Measurements from ENCODE around the gene TMEM98. TPM values are rescaled to one million over a fixed set of nuclear protein-coding genes. Genes with fewer than 3 reads are reported as not detected.
A peak's percentile ranks its signal among the peaks of the same experiment; 100 is the strongest.

Gene TMEM98
- total and polyA plus RNA-seq, 9 of the 15 experiments (the other 6 are each of a cell fraction or from before 2014, with no cell fraction given) = 33.5 to 164 (median 84.7) TPM

- no peaks in the 10 kb centered on the region for H3K36me3 ChIP-seq (ENCODE audit: control insufficient read depth, insufficient read depth, low read length)
- CTCF ChIA-PET (ENCODE audit: low intra/inter-chr PET ratio) = interaction anchor here (0.6 kb wide), 1 partner anchor 14 kb away, joined by 3 read pairs; no protein-coding TSS in a partner anchor
- no peaks in the 10 kb centered on the region for H3K27me3 ChIP-seq (ENCODE audit: control insufficient read depth in 2 of 2, insufficient read depth in 2 of 2, low read length in 2 of 2)
- H3K9me3 ChIP-seq (replicated peaks; ENCODE audit: control insufficient read depth, insufficient read depth, low read depth, low read length) = no peaks in the 10 kb centered on the region
- H4K20me1 ChIP-seq (replicated peaks; ENCODE audit: control insufficient read depth, insufficient read depth, low read length) = no peaks in the 10 kb centered on the region
- in situ Hi-C loops (cut with MboI) = no loop called here
- 10% methylated on average over 5 of the region's 5 CpGs for WGBS (ENCODE audit: insufficient coverage, low coverage, missing lambda C conversion rate)
- peak; percentile 56 for ATAC-seq
- no TSS peak for BruUV-seq (replicated peaks)
- H3K4me2 ChIP-seq (ENCODE audit: insufficient read depth, low read length) = peak overlapping the region; percentile 54; the same call in 1 of the 2 replicates
- POLR2A ChIA-PET = interaction anchor here (0.5 to 1.1 kb wide), 8 partner anchors 9 to 945 kb away, joined by 3 to 5 read pairs (median 3); no protein-coding TSS in a partner anchor
- peak; percentile 71 for FAIRE-seq
- intact Hi-C loops (cut with micrococcal nuclease) = no loop called here
- H3K4me3 ChIP-seq = no peak overlapping the region
- no peaks in the 10 kb centered on the region for H3K9me1 ChIP-seq (ENCODE audit: control insufficient read depth, insufficient read depth, low read length)
- peaks cover 13 to 24% of the 10 kb centered on the region in 2 experiments for H3K4me1 ChIP-seq (replicated peaks in 1 of 2; ENCODE audit: control insufficient read depth in 2 of 2, insufficient read depth in 2 of 2, low read length in 2 of 2)
- no peak overlapping the region; the same call in 1 of the 3 replicates for H3K27ac ChIP-seq (ENCODE audit: extremely low read depth, low read depth, low read length)
- H2AFZ ChIP-seq (ENCODE audit: low read depth, low read length) = peak overlapping the region; percentile 65
- DNase-seq (ENCODE audit: extremely low read depth in 1 of 4, low spot score in 3 of 4) = peak in 3 of 4 experiments; percentile 45 to 63 (median 53)
- H3K9ac ChIP-seq (ENCODE audit: insufficient read depth in 1 of 2, low read depth in 2 of 2, low read length in 2 of 2) = peak overlapping the region; percentile 1 to 11; a peak in 3 of 4 replicates
- no peaks in the 10 kb centered on the region for H3K79me2 ChIP-seq (ENCODE audit: control insufficient read depth, insufficient read depth, low read length)
- 0 out of 2 replicates have a peak, but pooled peaks have one; percentile 20 for TF ChIP-seq MAFF (IDR thresholded peaks at IDR 0.05; ENCODE audit: low read length)
- peak; percentile 83 for TF ChIP-seq MEIS2 (IDR thresholded peaks at IDR 0.05; ENCODE audit: partially characterized antibody)
- no peak for TF ChIP-seq POLR2G (IDR thresholded peaks at IDR 0.05; ENCODE audit: low read depth, low read length)
- no peak for TF ChIP-seq RAD21 (CRISPR knock-in tag; conservative IDR thresholded peaks at IDR 0.05 in 1 of 2, IDR thresholded peaks at IDR 0.05 in 1 of 2)
- peak; percentile 67 for TF ChIP-seq TCF3 (CRISPR knock-in tag; IDR thresholded peaks at IDR 0.05)
- 0 out of 2 replicates have a peak, but pooled peaks have one; percentile 12 for TF ChIP-seq MAFK (IDR thresholded peaks at IDR 0.05; ENCODE audit: low read length)
- no peak for TF ChIP-seq L3MBTL2 (IDR thresholded peaks at IDR 0.05)
- no peak for TF ChIP-seq ZNF445 (CRISPR knock-in tag; IDR thresholded peaks at IDR 0.05; ENCODE audit: low read depth)
- peak; percentile 66; the same call in 1 of the 2 replicates for TF ChIP-seq ZBTB7A (IDR thresholded peaks at IDR 0.05; ENCODE audit: borderline replicate concordance, control insufficient read depth, low read depth, low read length)
- no peak for TF ChIP-seq SMAD1 (IDR thresholded peaks at IDR 0.05; ENCODE audit: low read depth, low read length, partially characterized antibody)
- no peak for TF ChIP-seq RBM34 (IDR thresholded peaks at IDR 0.05; ENCODE audit: borderline replicate concordance, insufficient read depth, low read length)
- TF ChIP-seq C11orf30 (IDR thresholded peaks at IDR 0.05; ENCODE audit: low read depth) = peak; percentile 34; the same call in 1 of the 2 replicates
- TF ChIP-seq ZNF324 (CRISPR knock-in tag; IDR thresholded peaks at IDR 0.05) = no peak
- no peak for TF ChIP-seq ATF4 (CRISPR knock-in tag; IDR thresholded peaks at IDR 0.05)
- TF ChIP-seq HDAC8 (tag; IDR thresholded peaks at IDR 0.05) = no peak
- TF ChIP-seq CBX2 (IDR thresholded peaks at IDR 0.05; ENCODE audit: insufficient read depth, low read length, poor library complexity, severe bottlenecking) = no peak
- no peak for TF ChIP-seq ZNF766 (CRISPR knock-in tag; conservative IDR thresholded peaks at IDR 0.05)
- no peak for TF ChIP-seq ETV1 (tag; conservative IDR thresholded peaks at IDR 0.05; ENCODE audit: low read depth)
- TF ChIP-seq SMARCA5 (IDR thresholded peaks at IDR 0.05) = no peak
- peak; percentile 49; the same call in 1 of the 2 replicates for TF ChIP-seq POLR2AphosphoS5 (IDR thresholded peaks at IDR 0.05; ENCODE audit: control insufficient read depth, insufficient read depth, low read depth, low read length)
- peak; percentile 84 for TF ChIP-seq DPF2 (IDR thresholded peaks at IDR 0.05)
- TF ChIP-seq SMARCE1 (IDR thresholded peaks at IDR 0.05) = peak; percentile 63; the same call in 1 of the 2 replicates
- TF ChIP-seq ZSCAN29 (IDR thresholded peaks at IDR 0.05) = no peak
These were observed 28.5 kb downstream of the TMEM98 start for GRCh38 chr17:32956240-32956970.

Data from K562 (cell line).